Keratinocyte (primary cell): ENCODE measurements around the gene FAF1. TPM values are rescaled to one million over a fixed set of nuclear protein-coding genes. Genes with fewer than 3 reads are reported as not detected.

Experiments used
- DNase-seq: peaks from one replicate; pipeline ENCODE4 v3.0.0-alpha.2; 2011; ENCODE audit warnings: low read depth, missing footprints, low spot score
- FAIRE-seq: peaks from 2 replicates; lab custom pipeline; 2011; peaks lifted over from hg19 to GRCh38; lab: Jason Lieb, UNC
- H2AFZ ChIP-seq: 2 replicates; pipeline ENCODE4 v1.6.0; 2012; ENCODE audit warnings: low read length, control low read depth, inconsistent platforms; ENCODE audit not compliant: control insufficient read depth
- H3K27ac ChIP-seq: 2 replicates; pipeline ENCODE4 v1.5.1; 2011; ENCODE audit warnings: low read length; ENCODE audit not compliant: control insufficient read depth, insufficient read depth
- H3K27me3 ChIP-seq: 3 replicates; pipeline ENCODE4 v1.6.0; 2011; ENCODE audit warnings: low read length; ENCODE audit not compliant: control insufficient read depth, insufficient read depth; ENCODE audit errors: extremely low read depth
- H3K36me3 ChIP-seq, 2 experiments: 2 replicates in 1 of 2; 3 replicates in 1 of 2; pipeline ENCODE4 v1.5.1; 2011; ENCODE audit warnings: low read length in 2 of 2, mild to moderate bottlenecking in 1 of 2; ENCODE audit not compliant: control insufficient read depth in 2 of 2, insufficient read depth in 2 of 2; ENCODE audit errors: extremely low read depth in 1 of 2
- H3K4me1 ChIP-seq: 3 replicates; pipeline ENCODE4 v1.5.1; 2011; ENCODE audit warnings: low read length; ENCODE audit not compliant: control insufficient read depth, insufficient read depth; ENCODE audit errors: extremely low read depth
- H3K4me2 ChIP-seq: 3 replicates; pipeline ENCODE4 v1.6.0; 2011; ENCODE audit warnings: low read depth, low read length; ENCODE audit not compliant: control insufficient read depth, insufficient read depth; ENCODE audit errors: extremely low read depth
- H3K4me3 ChIP-seq, 3 experiments: fragments of 200-600 bp in 1 of 3; sonication (generic) in 1 of 3; 2 replicates in 2 of 3; 3 replicates in 1 of 3; pipeline ENCODE4 v1.5.1; 2011 to 2016; ENCODE audit warnings: low read length in 3 of 3, mild to moderate bottlenecking in 3 of 3, control low read depth in 2 of 3, inconsistent platforms in 1 of 3, low read depth in 1 of 3, mixed read lengths in 1 of 3, mixed run types in 1 of 3, moderate library complexity in 1 of 3; ENCODE audit not compliant: control insufficient read depth in 2 of 3, insufficient read depth in 2 of 3; ENCODE audit errors: extremely low read depth in 1 of 3
- H3K79me2 ChIP-seq: 2 replicates; pipeline ENCODE4 v1.6.0; 2012; ENCODE audit warnings: low read length; ENCODE audit not compliant: control insufficient read depth, insufficient read depth
- H3K9ac ChIP-seq: 3 replicates; pipeline ENCODE4 v1.6.0; 2011; ENCODE audit warnings: low read length; ENCODE audit not compliant: control insufficient read depth, insufficient read depth; ENCODE audit errors: extremely low read depth
- H3K9me1 ChIP-seq: 3 replicates; pipeline ENCODE4 v1.6.0; 2011; ENCODE audit warnings: low read length; ENCODE audit not compliant: control insufficient read depth, insufficient read depth; ENCODE audit errors: extremely low read depth
- H3K9me3 ChIP-seq: 2 replicates; pipeline ENCODE4 v1.5.1; 2012; ENCODE audit warnings: low read depth, low read length; ENCODE audit not compliant: control insufficient read depth
- H4K20me1 ChIP-seq: 3 replicates; pipeline ENCODE4 v1.6.0; 2011; ENCODE audit warnings: low read length; ENCODE audit not compliant: control insufficient read depth, insufficient read depth; ENCODE audit errors: extremely low read depth
- CTCF ChIP-seq, 3 experiments: IDR thresholded peaks in 1 of 3; conservative IDR thresholded peaks in 1 of 3; optimal IDR thresholded peaks in 1 of 3; 2 replicates in 2 of 3; 3 replicates in 1 of 3; pipeline versions ENCODE3 to v1.5.1; 2011; ENCODE audit warnings: low read length in 3 of 3, mild to moderate bottlenecking in 3 of 3, moderate library complexity in 2 of 3, control low read depth in 1 of 3, inconsistent platforms in 1 of 3; ENCODE audit not compliant: insufficient read depth in 2 of 3; ENCODE audit errors: extremely low read depth in 1 of 3
- EZH2 ChIP-seq: IDR thresholded peaks from one replicate; pipeline ENCODE4 v1.6.1; 2012; ENCODE audit warnings: inconsistent platforms, mild to moderate bottlenecking, low read length, moderate library complexity
- dilution Hi-C: fragments of 300-500 bp; cut with MboI; formaldehyde crosslinking; loops from one replicate; pipeline ENCODE4 v1.7.0; 2020; ENCODE audit warnings: low sequenced_read_pairs; ENCODE audit not compliant: extremely low pct_ligation_motif_present
- polyA plus RNA-seq, 5 experiments: library from polyadenylated mRNA; depleted of rRNA in 3 of 5; stranded (reverse) in 3 of 5; stranded (forward) in 1 of 5; unstranded in 1 of 5; fragments of >200 nt; gene quantifications; 1 replicate in 1 of 5; 2 replicates in 3 of 5; 3 replicates in 1 of 5; pipeline versions ENCODE4 v1.2.1 to v1.2.3, GENCODE V29; 2011 to 2012; ENCODE audit warnings: missing spikeins in 2 of 5, low read depth in 1 of 5, low replicate concordance in 1 of 5

Gene FAF1
- polyA plus RNA-seq, 1 donor (not counting 4 experiments of a cell fraction or from before 2014, with no cell fraction given): 33.1 TPM

DNA sequence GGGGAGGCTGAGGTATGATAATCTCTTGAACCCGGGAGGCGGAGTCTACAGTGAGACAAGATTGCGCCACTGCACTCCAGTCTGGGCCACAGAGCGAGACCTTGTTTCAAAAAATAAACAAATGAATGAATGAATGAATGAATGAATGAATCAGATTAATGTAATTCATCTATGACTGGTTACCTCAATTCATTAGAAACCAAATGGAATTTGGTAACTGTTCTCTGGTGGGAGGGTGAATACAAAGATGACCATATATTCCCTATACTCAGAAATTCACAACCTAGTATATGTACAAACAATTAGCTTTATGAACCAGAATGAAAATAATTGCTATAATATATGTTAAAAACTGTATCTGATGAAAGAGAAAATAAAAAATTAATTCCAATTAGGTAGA is 80.9 kb downstream of the FAF1 start:
- H3K4me2 ChIP-seq: no peak overlapping the region
- H3K4me1 ChIP-seq: no peaks in the 10 kb centered on the region
- dilution Hi-C loops: no loop called here
- H2AFZ ChIP-seq: no peak overlapping the region
- H3K79me2 ChIP-seq: peaks cover 23% of the 10 kb centered on the region
- no peak overlapping the region for H3K27ac ChIP-seq
- no peaks in the 10 kb centered on the region for H3K9me1 ChIP-seq
- no peaks in the 10 kb centered on the region for H3K9me3 ChIP-seq
- H3K4me3 ChIP-seq: no peak overlapping the region
- no peak for TF ChIP-seq EZH2
- no peak for TF ChIP-seq CTCF (optimal IDR thresholded peaks at IDR 0.05 in 1 of 3, IDR thresholded peaks at IDR 0.05 in 1 of 3, conservative IDR thresholded peaks at IDR 0.05 in 1 of 3; ENCODE audit: extremely low read depth in 1 of 3, insufficient read depth in 2 of 3, low read length in 3 of 3)
- no peak overlapping the region for H3K9ac ChIP-seq
- no peaks in the 10 kb centered on the region for H3K36me3 ChIP-seq
- no peaks in the 10 kb centered on the region for H4K20me1 ChIP-seq
- DNase-seq (no peak), FAIRE-seq (no peak)
- H3K27me3 ChIP-seq: no peaks in the 10 kb centered on the region

- Histone ChIP-seq H3K9me1 (no peaks in the 10 kb centered on the region), H4K20me1 (no peaks in the 10 kb centered on the region), H3K4me2 (no peak overlapping the region), H3K27me3 (no peaks in the 10 kb centered on the region), H3K9me3 (no peaks in the 10 kb centered on the region), H3K79me2 (peaks cover 22% of the 10 kb centered on the region), H3K27ac (no peak overlapping the region), H3K9ac (no peak overlapping the region), H2AFZ (no peak overlapping the region), H3K4me1 (no peaks in the 10 kb centered on the region), H3K36me3 (no peaks in the 10 kb centered on the region), H3K4me3 (no peak overlapping the region)
- TF ChIP-seq CTCF (optimal IDR thresholded peaks at IDR 0.05 in 1 of 3, IDR thresholded peaks at IDR 0.05 in 1 of 3, conservative IDR thresholded peaks at IDR 0.05 in 1 of 3; ENCODE audit: extremely low read depth in 1 of 3, insufficient read depth in 2 of 3, low read length in 3 of 3) (no peak), EZH2 (no peak)
- dilution Hi-C loops: no loop called here
- DNase-seq (no peak), FAIRE-seq (no peak)
Observed at GRCh38 chr1:50878434-50878833, 81.6 kb downstream of the FAF1 start.
